Measurements from ENCODE around the gene COPS7A. TPM values are rescaled to one million over a fixed set of nuclear protein-coding genes. Genes with fewer than 3 reads are reported as not detected.

Gene COPS7A
- polyA plus RNA-seq, 1 donor (not counting 4 experiments of a cell fraction or from before 2014, with no cell fraction given) = 85.4 TPM

GRCh38 chr12:6780573-6780972, 56.7 kb downstream of the COPS7A start:
- Histone ChIP-seq H3K79me2 (ENCODE audit: control insufficient read depth, insufficient read depth, low read length) (no peaks in the 10 kb centered on the region), H3K27me3 (ENCODE audit: control insufficient read depth, extremely low read depth, insufficient read depth, low read length) (peaks cover 18% of the 10 kb centered on the region), H3K9ac (ENCODE audit: control insufficient read depth, extremely low read depth, insufficient read depth, low read length) (no peak overlapping the region), H4K20me1 (ENCODE audit: control insufficient read depth, extremely low read depth, insufficient read depth, low read length) (no peaks in the 10 kb centered on the region), H3K36me3 (ENCODE audit: control insufficient read depth in 2 of 2, extremely low read depth in 1 of 2, insufficient read depth in 2 of 2, low read length in 2 of 2) (no peaks in the 10 kb centered on the region), H3K4me3 (ENCODE audit: control insufficient read depth in 2 of 3, extremely low read depth in 1 of 3, insufficient read depth in 2 of 3, low read depth in 1 of 3, low read length in 3 of 3) (no peak overlapping the region), H3K9me3 (ENCODE audit: control insufficient read depth, low read depth, low read length) (no peaks in the 10 kb centered on the region), H3K4me2 (ENCODE audit: control insufficient read depth, extremely low read depth, insufficient read depth, low read depth, low read length) (no peak overlapping the region), H3K27ac (ENCODE audit: control insufficient read depth, insufficient read depth, low read length) (no peak overlapping the region), H3K9me1 (ENCODE audit: control insufficient read depth, extremely low read depth, insufficient read depth, low read length) (no peaks in the 10 kb centered on the region), H2AFZ (ENCODE audit: control insufficient read depth, low read length) (no peak overlapping the region), H3K4me1 (ENCODE audit: control insufficient read depth, extremely low read depth, insufficient read depth, low read length) (peaks cover 8% of the 10 kb centered on the region)
- DNase-seq (ENCODE audit: low read depth, low spot score) (no peak), FAIRE-seq (no peak)
- dilution Hi-C loops (cut with MboI; ENCODE audit: extremely low pct_ligation_motif_present, low sequenced_read_pairs) = no loop called here
- no peak for TF ChIP-seq EZH2 (IDR thresholded peaks at IDR 0.05; ENCODE audit: low read length)
- TF ChIP-seq, protein P1, sequence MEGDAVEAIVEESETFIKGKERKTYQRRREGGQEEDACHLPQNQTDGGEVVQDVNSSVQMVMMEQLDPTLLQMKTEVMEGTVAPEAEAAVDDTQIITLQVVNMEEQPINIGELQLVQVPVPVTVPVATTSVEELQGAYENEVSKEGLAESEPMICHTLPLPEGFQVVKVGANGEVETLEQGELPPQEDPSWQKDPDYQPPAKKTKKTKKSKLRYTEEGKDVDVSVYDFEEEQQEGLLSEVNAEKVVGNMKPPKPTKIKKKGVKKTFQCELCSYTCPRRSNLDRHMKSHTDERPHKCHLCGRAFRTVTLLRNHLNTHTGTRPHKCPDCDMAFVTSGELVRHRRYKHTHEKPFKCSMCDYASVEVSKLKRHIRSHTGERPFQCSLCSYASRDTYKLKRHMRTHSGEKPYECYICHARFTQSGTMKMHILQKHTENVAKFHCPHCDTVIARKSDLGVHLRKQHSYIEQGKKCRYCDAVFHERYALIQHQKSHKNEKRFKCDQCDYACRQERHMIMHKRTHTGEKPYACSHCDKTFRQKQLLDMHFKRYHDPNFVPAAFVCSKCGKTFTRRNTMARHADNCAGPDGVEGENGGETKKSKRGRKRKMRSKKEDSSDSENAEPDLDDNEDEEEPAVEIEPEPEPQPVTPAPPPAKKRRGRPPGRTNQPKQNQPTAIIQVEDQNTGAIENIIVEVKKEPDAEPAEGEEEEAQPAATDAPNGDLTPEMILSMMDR (optimal IDR thresholded peaks at IDR 0.05 in 1 of 3, IDR thresholded peaks at IDR 0.05 in 1 of 3, conservative IDR thresholded peaks at IDR 0.05 in 1 of 3; ENCODE audit: extremely low read depth in 1 of 3, insufficient read depth in 2 of 3, low read length in 3 of 3) = no peak

Small RNA genes within 50 kb of the gene (small RNA-seq; reads per million reads assigned to genes)
- 0 reads per million in 3 experiments for gene RNU6-781P (ENCODE audit: insufficient read length in 3 of 3, low read depth in 3 of 3, low replicate concordance in 1 of 3)

Other genes starting within 250 kb of the COPS7A start
- 76.5 to 184 TPM (median 130 TPM) in 3 replicates for gene MRPL51, start 230.8 kb upstream of the COPS7A start, polyA plus RNA-seq
- gene NCAPD2, start 229.9 kb upstream of the COPS7A start, polyA plus RNA-seq = 12.3 to 34.6 TPM (median 33.7 TPM) in 3 replicates
- gene GAPDH, start 189.5 kb upstream of the COPS7A start, polyA plus RNA-seq = 8,390 to 11,361 TPM (median 8,495 TPM) in 3 replicates
- gene IFFO1, start 168.0 kb upstream of the COPS7A start, polyA plus RNA-seq = 0.67 to 1.0 TPM (median 0.75 TPM) in 3 replicates
- 85.9 to 108 TPM (median 94.4 TPM) in 3 replicates for gene NOP2, start 155.8 kb upstream of the COPS7A start, polyA plus RNA-seq
- gene CHD4, start 116.7 kb upstream of the COPS7A start, polyA plus RNA-seq = 79.7 to 93.1 TPM (median 81.2 TPM) in 3 replicates
- gene LPAR5, start 88.1 kb upstream of the COPS7A start, polyA plus RNA-seq = 6.7 to 11.7 TPM (median 8.3 TPM) in 3 replicates
- gene ACRBP, start 76.6 kb upstream of the COPS7A start, polyA plus RNA-seq = 0.07 to 0.21 TPM (median 0.09 TPM) in 3 replicates
- gene ING4, start 60.9 kb upstream of the COPS7A start, polyA plus RNA-seq = 25.5 to 31.6 TPM (median 30.4 TPM) in 3 replicates
- gene ZNF384, start 34.7 kb upstream of the COPS7A start, polyA plus RNA-seq = 29.0 to 44.0 TPM (median 29.8 TPM) in 3 replicates
- gene PIANP, start 23.2 kb upstream of the COPS7A start, polyA plus RNA-seq = not detected in 3 replicates
- 317 to 364 TPM (median 335 TPM) in 3 replicates for gene MLF2, start 29.1 kb downstream of the COPS7A start, polyA plus RNA-seq
- 80.6 to 140 TPM (median 119 TPM) in 3 replicates for gene PTMS, start 42.3 kb downstream of the COPS7A start, polyA plus RNA-seq
- 0.09 to 0.14 TPM (median 0.09 TPM) in 3 replicates for gene LAG3, start 48.5 kb downstream of the COPS7A start, polyA plus RNA-seq
- gene CD4, start 65.5 kb downstream of the COPS7A start, polyA plus RNA-seq = 0.01 to 0.05 TPM in 2 of 3 replicates, not detected in the other
- 0.05 to 0.10 TPM (median 0.09 TPM) in 3 replicates for gene GPR162, start 97.8 kb downstream of the COPS7A start, polyA plus RNA-seq
- 3.9 to 5.7 TPM (median 4.2 TPM) in 3 replicates for gene P3H3, start 104.4 kb downstream of the COPS7A start, polyA plus RNA-seq
- 0.41 to 0.94 TPM (median 0.80 TPM) in 3 replicates for gene GNB3, start 116.9 kb downstream of the COPS7A start, polyA plus RNA-seq
- gene CDCA3, start 127.2 kb downstream of the COPS7A start, polyA plus RNA-seq = 2.1 to 16.9 TPM (median 15.0 TPM) in 3 replicates
- gene USP5, start 128.1 kb downstream of the COPS7A start, polyA plus RNA-seq = 58.3 to 84.1 TPM (median 67.2 TPM) in 3 replicates
- gene TPI1, start 143.5 kb downstream of the COPS7A start, polyA plus RNA-seq = 1,218 to 2,229 TPM (median 1,551 TPM) in 3 replicates
- 4.9 to 8.7 TPM (median 5.1 TPM) in 3 replicates for gene SPSB2, start 149.3 kb downstream of the COPS7A start, polyA plus RNA-seq
- gene LRRC23, start 180.8 kb downstream of the COPS7A start, polyA plus RNA-seq = 6.2 to 7.1 TPM (median 6.3 TPM) in 3 replicates
- 0.87 to 1.7 TPM (median 1.1 TPM) in 3 replicates for gene ENO2, start 190.5 kb downstream of the COPS7A start, polyA plus RNA-seq
- 4.8 to 7.8 TPM (median 6.2 TPM) in 3 replicates for gene ATN1, start 203.9 kb downstream of the COPS7A start, polyA plus RNA-seq
- not detected in 3 replicates for gene RNU7-1, start 219.8 kb downstream of the COPS7A start, polyA plus RNA-seq
- gene C12orf57, start 220.0 kb downstream of the COPS7A start, polyA plus RNA-seq = 121 to 211 TPM (median 137 TPM) in 3 replicates
- gene PTPN6, start 227.3 kb downstream of the COPS7A start, polyA plus RNA-seq = 18.7 to 21.0 TPM (median 19.7 TPM) in 3 replicates
- gene PHB2, start 246.6 kb downstream of the COPS7A start, polyA plus RNA-seq = 225 to 270 TPM (median 244 TPM) in 3 replicates
- 61.6 to 104 TPM (median 76.9 TPM) in 3 replicates for gene EMG1, start 246.9 kb downstream of the COPS7A start, polyA plus RNA-seq

All from keratinocyte (primary cell).